Activated CD8-positive, alpha-beta memory T cell treated with anti-CD3 and anti-CD28 coated beads for 48 hours (primary cell): ENCODE measurements around the gene GRID2.

Experiments
- DNase-seq, 3 experiments: peaks; one replicate each; pipeline ENCODE4 v3.0.0-alpha.2; 2020; ENCODE audit warnings: low read depth in 2 of 3, low spot score in 2 of 3

The GRID2 gene

GRCh38 chr4:92521941-92522340, 218.2 kb downstream of the GRID2 start:
- no peak for DNase-seq

- DNase-seq: no peak
Measured at GRCh38 chr4:92522356-92522755, 218.6 kb downstream of the GRID2 start.

GRCh38 chr4:92524131-92524530, 220.4 kb downstream of the GRID2 start:
- no peak for DNase-seq

- DNase-seq: no peak
Measured at GRCh38 chr4:92528541-92528940, 224.8 kb downstream of the GRID2 start.

GRCh38 chr4:92529510-92529909, 225.7 kb downstream of the GRID2 start:
- DNase-seq: no peak

GRCh38 chr4:92535599-92535998, 231.8 kb downstream of the GRID2 start:
- DNase-seq: no peak

- DNase-seq: no peak
Measured at GRCh38 chr4:92551616-92552015, 247.8 kb downstream of the GRID2 start.

GRCh38 chr4:92566269-92566668, 262.5 kb downstream of the GRID2 start:
- DNase-seq: no peak

- no peak for DNase-seq
Measured at GRCh38 chr4:92580816-92581215, 277.1 kb downstream of the GRID2 start.

GRCh38 chr4:92599044-92599443, 295.3 kb downstream of the GRID2 start:
- DNase-seq: no peak

GRCh38 chr4:92600638-92601037, 296.9 kb downstream of the GRID2 start:
- DNase-seq: no peak

GRCh38 chr4:92606227-92606626, 302.5 kb downstream of the GRID2 start:
- no peak for DNase-seq

GRCh38 chr4:92615049-92615448, 311.3 kb downstream of the GRID2 start:
- DNase-seq: no peak

GRCh38 chr4:92618968-92619367, 315.2 kb downstream of the GRID2 start:
- DNase-seq: no peak

- DNase-seq: no peak
Measured at GRCh38 chr4:92629302-92629701, 325.5 kb downstream of the GRID2 start.

- no peak for DNase-seq
Measured at GRCh38 chr4:92634882-92635281, 331.1 kb downstream of the GRID2 start.

- no peak for DNase-seq
Measured at GRCh38 chr4:92636038-92636806, 332.5 kb downstream of the GRID2 start.

GRCh38 chr4:92641409-92641808, 337.6 kb downstream of the GRID2 start:
- no peak for DNase-seq

- no peak for DNase-seq
Measured at GRCh38 chr4:92646826-92647225, 343.1 kb downstream of the GRID2 start.

- no peak for DNase-seq
Measured at GRCh38 chr4:92651536-92651935, 347.8 kb downstream of the GRID2 start.

GRCh38 chr4:92654084-92654483, 350.3 kb downstream of the GRID2 start:
- no peak for DNase-seq

GRCh38 chr4:92657695-92658094, 353.9 kb downstream of the GRID2 start:
- no peak for DNase-seq

GRCh38 chr4:92658318-92658717, 354.6 kb downstream of the GRID2 start:
- DNase-seq: no peak
